ENCODE data around the gene MARCKS.

Gene MARCKS

GRCh38 chr6:113854531-113855499 lies 2.3 kb upstream of the MARCKS start:
- DNase-seq = no peak

- no peak for DNase-seq
Observed at GRCh38 chr6:113855500-113856374, 1.4 kb upstream of the MARCKS start.

GRCh38 chr6:113856375-113856624 lies 845 bp upstream of the MARCKS start:
- no peak for DNase-seq

- DNase-seq = no peak
Observed at GRCh38 chr6:113857556-113858479, 673 bp downstream of the MARCKS start.

- DNase-seq = no peak
Observed at GRCh38 chr6:113858480-113859348, 1.6 kb downstream of the MARCKS start.

GRCh38 chr6:113859349-113860180 lies 2.4 kb downstream of the MARCKS start:
- no peak for DNase-seq

GRCh38 chr6:113860181-113860955 lies 3.2 kb downstream of the MARCKS start:
- no peak for DNase-seq

GRCh38 chr6:113862112-113862511 lies 5.0 kb downstream of the MARCKS start:
- DNase-seq = no peak

GRCh38 chr6:113870917-113871316 lies 13.8 kb downstream of the MARCKS start:
- no peak for DNase-seq

GRCh38 chr6:113871975-113872374 lies 14.8 kb downstream of the MARCKS start:
- no peak for DNase-seq

GRCh38 chr6:113873043-113873667 lies 16.0 kb downstream of the MARCKS start:
- no peak for DNase-seq

GRCh38 chr6:113875470-113875869 lies 18.3 kb downstream of the MARCKS start:
- no peak for DNase-seq

GRCh38 chr6:113876695-113877094 lies 19.6 kb downstream of the MARCKS start:
- no peak for DNase-seq

GRCh38 chr6:113879186-113880096 lies 22.3 kb downstream of the MARCKS start:
- DNase-seq = no peak

GRCh38 chr6:113881478-113881980 lies 24.4 kb downstream of the MARCKS start:
- no peak for DNase-seq

- DNase-seq = no peak
Observed at GRCh38 chr6:113882336-113883022, 25.3 kb downstream of the MARCKS start.

GRCh38 chr6:113884011-113884410 lies 26.9 kb downstream of the MARCKS start:
- DNase-seq = no peak

- DNase-seq = no peak
Observed at GRCh38 chr6:113886512-113886911, 29.4 kb downstream of the MARCKS start.
